ENCODE results near the gene PSENEN. TPM values are rescaled to one million over a fixed set of nuclear protein-coding genes. Genes with fewer than 3 reads are reported as not detected.
"Not testable (repeated sequence)": the region's sequence is repeated elsewhere in the genome, so short reads cannot be mapped to it uniquely, and the experiment has no call there.

The PSENEN gene
- total RNA-seq, 1 donor from 2014 or later: 44.7 TPM

GRCh38 chr19:35757231-35757748 is 11.8 kb downstream of the PSENEN start:
- DNase-seq (ENCODE audit: missing footprints) (peak; percentile 94), ATAC-seq (peak; percentile 66)
- intact Hi-C loops (cut with DNase I): loop anchor here (1.0 kb wide), 1 partner anchor 41 kb away; no protein-coding TSS in a partner anchor

GRCh38 chr19:35757749-35758608 is 12.5 kb downstream of the PSENEN start, which contains the start of gene PROSER3:
Gene PROSER3 (plus strand): TSS chr19:35758176. CDS start chr19:35758216, 40 bp downstream.
- ATAC-seq (peak; percentile 79), DNase-seq (ENCODE audit: missing footprints) (peak; percentile 99)
- intact Hi-C loops (cut with DNase I): loop anchor here (1.0 kb wide), 1 partner anchor 42 kb away; no protein-coding TSS in a partner anchor

DNA sequence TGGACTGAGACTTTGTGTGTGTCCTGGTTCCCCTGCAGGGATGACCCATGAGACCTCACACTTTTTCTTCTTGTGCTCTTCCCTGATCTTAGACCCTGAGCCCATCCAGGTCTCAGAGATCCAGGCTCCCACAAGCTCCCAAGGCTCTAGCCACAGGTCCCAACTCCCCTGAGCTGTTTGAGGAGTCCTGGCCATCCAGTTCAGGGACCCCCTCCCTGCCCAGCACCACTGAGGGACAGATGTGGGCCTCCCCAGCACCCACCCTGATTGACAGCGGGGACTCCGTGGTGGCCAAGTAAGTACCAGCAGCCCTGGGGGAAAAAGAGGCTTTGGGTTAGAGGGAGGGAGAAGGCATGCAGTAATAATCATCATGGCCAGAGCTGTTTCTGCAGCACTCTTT is 14.2 kb downstream of the PSENEN start:
- intact Hi-C loops (cut with DNase I): no loop called here
- DNase-seq (ENCODE audit: missing footprints): peak; percentile 49

DNA sequence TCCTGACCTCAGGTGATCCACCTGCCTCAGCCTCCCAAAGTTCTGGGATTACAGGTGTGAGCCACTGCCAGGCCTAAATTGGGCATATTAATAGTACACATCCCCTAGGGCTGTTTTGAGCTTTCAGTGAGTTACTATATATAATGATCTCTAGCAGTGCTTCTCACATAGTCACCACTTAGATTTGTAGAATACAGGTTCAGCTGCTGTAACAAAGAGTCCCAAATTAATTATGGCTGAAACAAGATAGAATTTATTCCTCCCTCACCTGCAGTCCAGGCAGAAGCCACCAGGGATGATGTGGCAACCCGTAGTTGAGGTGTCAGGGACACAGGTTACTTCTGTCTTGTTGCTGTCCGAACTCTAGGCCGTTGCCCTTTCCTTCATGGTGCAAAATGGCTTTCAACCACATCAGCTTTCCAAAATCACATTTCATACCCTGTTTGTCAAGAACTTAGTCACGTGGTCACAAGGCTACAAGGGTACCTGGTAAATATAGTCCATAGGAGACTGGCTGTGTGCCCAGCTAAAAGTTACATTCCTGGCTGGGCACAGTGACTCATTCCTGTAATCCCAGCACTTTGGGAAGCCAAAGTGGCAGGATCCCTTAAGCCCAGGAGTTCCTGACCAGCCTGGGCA is 15.4 kb downstream of the PSENEN start:
- DNase-seq (ENCODE audit: missing footprints): no peak
- intact Hi-C loops (cut with DNase I): no loop called here

More for the DNA sequence above, 14.2 kb downstream of the PSENEN start:
- ATAC-seq: no peak

GRCh38 chr19:35764432-35765315 is 19.2 kb downstream of the PSENEN start:
- intact Hi-C loops (cut with DNase I): no loop called here
- no peak for ATAC-seq
- DNase-seq (ENCODE audit: missing footprints): peak; percentile 63

More for the DNA sequence above, 15.4 kb downstream of the PSENEN start:
- no peak for ATAC-seq

DNA sequence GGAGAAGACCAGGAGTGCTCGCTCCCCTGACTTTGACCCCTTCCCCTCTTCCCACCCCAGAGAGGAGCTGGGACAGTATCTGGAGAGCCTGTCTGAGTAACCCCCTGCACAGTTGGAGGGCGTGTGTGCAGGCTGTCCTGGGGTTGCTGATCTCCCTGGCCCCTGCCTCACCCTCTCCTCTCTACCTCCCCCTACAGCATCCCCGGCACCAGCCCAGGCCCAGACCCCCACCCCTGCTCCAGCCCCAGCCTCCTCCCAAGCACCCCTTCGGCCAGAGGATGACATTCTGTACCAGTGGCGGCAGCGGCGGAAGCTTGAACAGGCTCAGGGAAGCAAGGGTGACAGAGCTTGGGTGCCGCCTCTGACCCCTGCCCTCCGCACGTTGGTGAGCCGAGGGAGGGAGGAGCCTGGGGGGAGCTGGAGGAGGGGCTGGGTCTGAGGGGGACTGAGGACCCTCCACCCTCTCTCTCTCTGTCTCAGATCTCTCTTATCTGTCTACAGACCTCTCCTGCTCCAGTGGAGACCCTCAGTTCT is 21.2 kb downstream of the PSENEN start:
- no peak for ATAC-seq
- peak; percentile 46 for DNase-seq (ENCODE audit: missing footprints)
- intact Hi-C loops (cut with DNase I): no loop called here

DNA sequence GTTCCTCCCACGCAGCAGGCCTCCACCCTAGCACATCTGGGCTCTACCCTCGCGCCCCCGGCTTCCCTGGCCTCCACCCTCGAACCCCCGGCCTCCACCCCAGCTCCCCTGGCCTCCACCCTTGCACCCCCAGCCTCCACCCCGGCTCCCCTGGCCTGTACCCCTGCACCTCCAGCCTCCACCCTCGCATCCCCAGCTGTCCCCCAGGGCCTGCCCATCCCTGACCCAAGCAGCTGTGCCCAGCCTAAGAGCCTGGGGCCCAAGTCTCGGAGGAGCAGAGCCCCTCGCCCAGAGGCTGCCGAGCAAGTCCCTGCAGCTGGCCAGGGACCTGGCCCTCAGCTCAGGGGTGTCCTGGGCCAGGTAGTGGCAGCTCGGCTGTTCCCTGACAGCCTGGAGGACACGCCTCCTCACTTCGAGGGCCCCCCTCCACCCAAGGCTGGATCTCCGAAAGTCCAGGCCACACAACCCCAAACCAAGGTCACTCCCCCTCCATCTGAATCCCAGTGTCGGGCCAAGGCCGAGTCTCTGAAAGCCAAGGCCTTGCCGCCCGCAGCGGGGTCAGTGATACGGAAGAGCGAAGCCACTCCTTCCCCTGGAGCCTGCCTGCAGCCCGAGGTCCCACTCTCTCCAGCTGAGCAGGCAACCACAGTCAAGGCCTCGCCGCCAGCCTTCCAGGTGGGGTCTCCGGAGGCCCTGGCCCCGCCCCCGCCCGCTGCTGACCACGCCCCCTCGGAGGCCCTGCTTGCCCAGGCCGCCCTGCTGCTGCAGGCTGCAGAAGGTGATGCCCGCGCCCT is 22.0 kb downstream of the PSENEN start:
- intact Hi-C loops (cut with DNase I): no loop called here
- DNase-seq (ENCODE audit: missing footprints): peak; percentile 58
- ATAC-seq: peak; percentile 40

DNA sequence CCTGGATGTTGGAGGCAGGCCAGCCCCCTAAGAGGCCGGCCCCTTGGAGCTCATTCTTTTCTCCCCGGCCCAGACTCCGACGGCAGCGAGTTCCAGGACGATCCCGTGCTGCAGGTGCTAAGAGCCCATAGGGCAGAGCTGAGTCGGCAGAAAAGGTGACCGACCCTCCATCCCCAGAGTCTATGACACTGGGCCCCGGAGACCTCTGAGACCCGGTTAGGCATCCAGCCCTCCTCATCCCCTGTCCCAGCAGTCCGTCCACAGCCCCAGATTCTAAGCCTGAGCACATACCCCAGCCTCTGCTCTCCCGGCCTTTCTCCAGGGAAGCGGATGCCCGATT is 22.6 kb downstream of the PSENEN start:
- ATAC-seq: no peak
- intact Hi-C loops (cut with DNase I): no loop called here
- DNase-seq (ENCODE audit: missing footprints): peak; percentile 48

DNA sequence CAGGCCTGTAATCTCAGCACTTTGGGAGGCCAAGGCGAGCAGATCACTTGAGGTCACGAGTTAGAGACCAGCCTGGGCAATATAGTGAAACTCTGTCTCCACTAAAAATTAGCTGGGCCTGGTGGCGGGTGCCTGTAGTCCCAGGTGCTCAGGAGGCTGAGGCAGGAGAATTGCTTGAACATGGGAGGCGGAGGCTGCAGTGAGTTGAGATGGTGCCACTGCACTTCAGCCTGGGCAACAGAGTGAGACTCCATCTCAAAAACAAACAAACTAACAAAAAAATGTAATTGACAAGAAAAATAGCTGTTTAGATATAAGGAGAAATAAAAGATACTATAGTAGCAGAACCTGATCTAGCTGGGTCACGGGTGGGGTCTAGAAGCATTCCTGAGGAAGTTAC is 26.9 kb downstream of the PSENEN start:
- intact Hi-C loops (cut with DNase I); ATAC-seq; DNase-seq (ENCODE audit: missing footprints): not testable (repeated sequence)

GRCh38 chr19:35773020-35773806 is 27.8 kb downstream of the PSENEN start:
- ATAC-seq (no peak), DNase-seq (ENCODE audit: missing footprints) (peak; percentile 39)
- intact Hi-C loops (cut with DNase I): no loop called here

GRCh38 chr19:35774274-35775045 is 29.0 kb downstream of the PSENEN start:
- peak; percentile 42 for DNase-seq (ENCODE audit: missing footprints)
- intact Hi-C loops (cut with DNase I): no loop called here

GRCh38 chr19:35775046-35775297 is 29.5 kb downstream of the PSENEN start:
- intact Hi-C loops (cut with DNase I): no loop called here
- no peak for DNase-seq (ENCODE audit: missing footprints)
- no peak for ATAC-seq

More at GRCh38 chr19:35774274-35775045, 29.0 kb downstream of the PSENEN start:
- no peak for ATAC-seq

DNA sequence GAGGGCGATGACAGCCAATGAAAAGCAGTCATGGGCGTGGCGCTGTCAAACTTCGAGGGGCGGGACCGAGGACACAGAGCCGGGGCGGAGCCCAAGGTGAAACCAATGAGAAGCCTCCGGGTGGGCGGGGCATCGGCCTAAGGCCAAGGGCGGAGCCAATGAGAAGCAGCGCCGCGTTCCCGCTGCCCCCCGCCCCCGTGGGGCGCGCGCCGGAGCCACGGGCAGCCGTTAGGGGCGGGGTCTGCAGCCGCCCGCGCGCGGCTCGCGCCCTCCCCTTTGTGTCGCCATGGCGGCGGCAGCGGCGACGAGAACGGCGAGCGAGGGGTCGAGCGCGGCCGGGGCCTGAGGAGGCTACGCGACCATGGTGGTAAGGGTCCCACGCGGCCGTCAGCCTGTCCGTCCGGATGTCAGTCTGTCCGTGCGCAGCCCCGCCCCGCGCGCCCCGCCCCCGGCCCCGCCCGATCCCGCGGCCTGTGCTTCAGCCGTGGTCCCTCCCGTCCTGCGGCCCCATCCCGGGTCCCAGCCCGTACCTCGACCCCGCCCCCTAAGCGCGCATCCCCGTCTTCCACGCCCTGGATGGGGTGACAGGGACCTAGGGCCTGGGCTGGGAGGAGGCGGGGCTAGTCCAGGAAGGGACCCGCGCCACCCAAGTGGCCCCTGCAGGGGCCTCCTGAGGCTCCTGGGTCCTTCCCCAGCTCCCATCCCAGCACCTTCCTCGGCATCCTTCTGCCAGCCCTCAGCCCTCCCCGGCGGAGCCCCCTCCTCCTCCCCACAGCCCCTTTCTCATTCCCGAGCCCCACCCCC is 30.0 kb downstream of the PSENEN start, which contains the start of gene ARHGAP33:
ARHGAP33 (plus strand) TSS at position 267 of the 804 bp plus-strand sequence; CDS start at position 362, 95 bp downstream.
- ATAC-seq (peak; percentile 99), DNase-seq (ENCODE audit: missing footprints) (peak; percentile 100)
- intact Hi-C loops (cut with DNase I): no loop called here

DNA sequence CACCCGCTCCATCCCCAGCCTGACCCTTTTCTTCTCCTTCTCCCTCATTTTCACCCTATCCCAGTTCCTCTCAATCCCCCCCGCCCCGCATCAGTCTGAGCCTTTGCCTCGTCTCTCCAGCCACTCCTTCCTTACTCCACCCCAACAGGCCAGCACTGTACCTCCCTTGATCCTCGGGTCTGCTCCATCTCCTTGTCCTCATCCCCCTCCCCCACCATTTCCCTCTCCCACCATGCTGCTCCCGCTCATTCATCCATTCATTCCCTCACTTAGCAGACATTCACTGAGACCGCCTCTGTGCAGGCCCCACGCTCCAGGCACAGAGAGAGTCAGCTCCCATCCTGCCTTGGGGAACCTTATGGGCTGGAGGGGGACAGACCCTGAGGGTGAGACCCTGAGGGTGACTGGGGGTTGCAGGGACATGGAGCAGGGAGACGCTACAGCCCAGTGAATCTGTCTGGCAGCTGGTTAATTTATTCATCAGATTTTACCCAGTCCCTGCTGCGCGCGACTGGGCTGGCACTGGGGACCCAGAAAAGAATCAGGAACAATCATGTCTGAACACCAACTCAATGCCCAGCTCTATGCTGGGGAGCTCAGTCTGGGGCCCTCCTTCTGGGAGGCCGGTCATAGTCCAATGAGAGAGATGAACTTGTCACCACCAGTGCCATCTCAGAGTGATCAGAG is 30.8 kb downstream of the PSENEN start:
- DNase-seq (ENCODE audit: missing footprints): no peak
- intact Hi-C loops (cut with DNase I): no loop called here
- no peak for ATAC-seq
